Right renal cortex interstitium (tissue), 3 donors: ENCODE data around the gene IGFLR1. TPM values are rescaled to one million over a fixed set of nuclear protein-coding genes. Genes with fewer than 3 reads are reported as not detected.

Experiments
- DNase-seq, 3 donors: peaks; one replicate each; pipeline ENCODE4 v3.0.0-alpha.2; 2013; ENCODE audit warnings: low read depth in 3 of 3, low spot score in 2 of 3
- polyA plus RNA-seq, 3 donors: library from polyadenylated mRNA; unstranded; fragments of 120-200 nt; gene quantifications; one replicate each; pipeline ENCODE4 v1.2.1, GENCODE V29; 2013; ENCODE audit not compliant: insufficient read length in 3 of 3

Gene IGFLR1
- polyA plus RNA-seq, 3 donors: 1.8 to 2.7 (median 2.7) TPM

DNA sequence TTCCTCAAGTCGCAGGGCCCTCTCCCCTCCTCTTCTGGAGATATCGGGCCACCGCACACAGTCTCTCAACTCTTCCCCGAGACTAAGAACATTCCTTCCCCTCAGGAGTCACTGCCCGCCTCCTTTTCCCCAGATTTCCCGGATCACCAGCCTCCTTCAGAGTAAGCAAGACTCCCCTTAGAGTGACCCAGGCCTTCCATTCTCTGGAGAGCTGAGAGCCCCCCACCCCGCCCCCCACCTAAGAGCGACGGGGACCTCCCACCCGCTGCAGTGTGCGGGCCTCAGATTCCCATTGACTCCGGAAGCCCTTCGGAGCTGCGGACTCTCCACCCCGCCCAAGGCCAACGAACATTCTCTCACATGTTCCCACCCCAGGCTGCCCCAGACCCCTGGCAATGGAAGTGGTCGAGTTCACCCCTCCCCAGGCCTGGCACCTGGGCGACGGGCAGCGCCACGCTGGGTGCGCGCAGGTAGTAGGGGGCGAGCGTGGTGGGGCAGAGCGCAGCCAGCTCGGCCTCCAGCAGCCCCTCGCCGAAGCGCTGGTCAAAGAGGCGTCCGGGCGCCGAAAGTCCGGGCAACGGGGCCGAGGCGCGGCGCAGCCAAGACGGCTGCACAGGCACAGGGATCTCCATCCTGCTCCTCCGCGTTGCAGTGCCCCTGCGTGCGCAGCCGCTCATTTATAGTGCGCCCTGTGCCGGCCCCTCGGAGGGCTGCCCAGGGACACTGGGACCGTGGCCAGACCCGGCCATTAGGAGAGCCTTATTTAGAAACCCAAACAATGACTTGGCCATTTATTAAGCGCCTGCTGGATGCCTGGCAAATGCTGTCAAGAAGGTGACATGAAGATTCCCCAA, 14.4 kb upstream of the IGFLR1 start, which contains the start of gene HSPB6:
Gene HSPB6, minus strand, starts transcription at position 653 of the 854 bp plus-strand sequence. Its CDS starts 21 bp downstream, at position 632.
- DNase-seq: no peak

DNA sequence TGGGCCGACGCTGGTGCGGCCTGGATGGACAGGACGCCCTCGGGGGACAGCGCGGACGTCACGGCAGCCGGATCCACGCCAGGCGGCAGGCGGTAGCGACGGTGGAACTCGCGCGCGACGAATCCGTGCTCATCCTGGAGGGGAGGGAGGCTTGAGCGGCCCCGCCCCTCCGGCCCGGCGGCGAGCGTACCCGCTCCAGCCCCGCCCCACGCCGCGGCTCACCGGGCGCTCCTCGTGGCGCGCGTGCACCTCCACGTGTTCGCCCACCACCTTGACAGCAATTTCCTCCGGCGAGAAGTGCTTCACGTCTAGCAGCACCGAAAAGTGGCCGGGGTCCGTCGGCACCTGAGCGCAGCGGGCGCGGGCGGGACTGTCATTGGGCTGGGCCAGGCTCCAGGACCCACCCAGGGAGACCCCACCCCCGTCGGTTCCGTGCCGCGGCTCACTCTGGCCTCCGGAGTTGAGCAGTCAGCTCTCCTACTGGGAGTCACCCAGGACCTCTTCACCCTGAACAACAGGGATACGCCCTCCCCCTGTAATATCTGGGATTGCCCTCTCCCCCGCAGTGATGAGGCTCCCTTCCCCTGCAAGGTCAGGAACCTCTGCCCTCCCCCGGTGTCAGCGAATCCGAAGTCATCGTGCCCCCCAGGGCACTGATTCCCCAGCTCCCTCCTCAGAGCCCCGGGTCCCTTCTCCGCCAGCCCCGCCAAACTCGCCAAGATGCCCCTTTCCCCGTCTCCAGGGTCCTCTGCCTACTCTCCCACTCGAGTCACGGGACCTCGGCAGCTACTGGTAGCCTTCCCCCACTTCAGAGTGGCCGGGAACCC, 13.5 kb upstream of the IGFLR1 start:
- DNase-seq: no peak

DNA sequence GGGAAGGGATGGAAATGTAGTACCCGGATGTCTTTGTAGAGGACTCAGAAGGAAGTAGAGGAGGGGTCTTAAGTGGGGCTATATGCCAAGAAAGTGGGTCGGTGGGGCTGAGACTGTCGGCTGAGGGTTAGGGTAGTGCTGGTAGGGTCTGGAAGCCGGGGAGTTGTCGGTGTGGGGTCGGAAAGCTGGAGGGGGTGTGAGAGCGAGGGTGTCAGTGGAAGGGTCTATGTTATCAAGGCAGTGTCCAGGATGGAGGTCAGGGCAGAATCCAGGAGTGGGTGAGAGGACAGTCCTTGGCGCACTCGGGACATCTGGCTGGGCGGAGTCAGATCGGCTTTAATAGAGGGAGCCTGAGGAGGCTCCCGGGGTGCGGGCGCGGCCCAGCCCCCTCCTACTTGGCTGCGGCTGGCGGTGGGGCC, 12.9 kb upstream of the IGFLR1 start:
- DNase-seq: no peak

DNA sequence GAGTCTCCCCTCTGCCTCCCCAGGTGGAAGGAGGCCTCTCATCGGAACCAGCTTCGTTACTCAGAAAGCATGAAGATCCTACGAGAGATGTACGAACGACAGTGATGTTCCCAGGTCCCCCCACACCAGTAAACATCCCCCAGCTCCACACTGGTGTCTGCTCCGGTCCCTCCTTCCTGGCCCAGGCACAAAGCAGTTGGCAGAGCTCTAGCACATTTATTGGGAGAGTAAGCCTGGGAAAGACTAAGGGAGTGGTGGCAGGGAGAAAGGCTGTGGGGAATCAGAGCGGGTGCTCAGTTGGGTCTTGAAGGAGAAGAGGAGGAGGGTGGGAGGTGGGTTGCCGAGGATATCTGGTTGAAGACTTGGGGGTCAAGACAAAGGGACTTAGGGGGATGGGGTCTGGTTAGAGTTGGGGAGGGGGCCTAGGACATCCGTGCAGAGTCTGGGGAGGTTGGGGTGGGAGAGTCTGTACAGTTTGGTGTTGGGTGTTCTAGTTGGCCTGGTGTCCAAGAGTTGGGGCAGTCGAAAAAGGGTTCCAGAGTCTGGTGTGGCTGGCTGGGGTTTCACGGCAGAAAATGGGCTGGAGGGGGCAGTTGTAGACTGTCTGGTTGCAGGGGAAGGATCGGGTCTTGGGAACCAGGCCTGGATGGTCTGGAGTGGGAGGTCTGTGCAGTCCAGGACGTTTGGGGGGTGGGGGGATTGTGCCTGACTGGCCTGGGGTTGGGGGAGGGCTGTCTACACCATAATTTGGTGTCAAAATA, 12.3 kb upstream of the IGFLR1 start:
- DNase-seq: no peak

DNA sequence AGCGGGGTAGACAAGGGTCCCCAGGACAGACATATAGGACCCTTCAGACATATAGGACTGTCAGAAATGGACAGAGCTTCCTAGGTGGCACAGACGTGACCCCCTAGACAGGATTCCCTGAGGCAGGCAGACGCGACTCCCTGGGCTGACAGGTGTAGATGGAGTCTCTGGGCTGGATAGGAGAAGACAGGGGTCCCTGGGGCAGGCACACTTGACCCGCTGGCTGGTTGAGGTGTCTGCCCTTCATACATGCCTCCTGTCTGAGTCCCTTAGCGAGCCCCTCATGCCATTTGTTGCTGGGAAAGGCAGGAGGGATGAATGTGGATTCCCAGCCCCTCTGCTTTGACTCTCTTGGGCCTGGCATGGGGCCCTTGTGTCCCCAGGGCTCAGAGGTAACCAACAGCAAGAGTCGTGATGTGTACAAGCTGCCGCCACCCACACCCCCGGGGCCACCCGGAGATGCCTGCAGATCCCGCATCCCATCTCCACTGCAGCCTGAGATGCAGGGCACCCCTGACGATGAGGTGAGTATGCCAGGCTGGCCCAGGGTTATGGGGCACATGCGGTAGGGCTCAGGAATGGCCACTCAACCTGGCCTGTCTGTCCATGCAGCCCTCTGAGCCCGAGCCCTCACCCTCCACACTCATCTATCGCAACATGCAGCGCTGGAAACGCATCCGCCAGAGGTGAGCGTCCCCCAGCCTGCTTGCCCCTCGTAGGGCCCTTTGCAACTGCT, 11.6 kb upstream of the IGFLR1 start:
- DNase-seq: no peak

DNA sequence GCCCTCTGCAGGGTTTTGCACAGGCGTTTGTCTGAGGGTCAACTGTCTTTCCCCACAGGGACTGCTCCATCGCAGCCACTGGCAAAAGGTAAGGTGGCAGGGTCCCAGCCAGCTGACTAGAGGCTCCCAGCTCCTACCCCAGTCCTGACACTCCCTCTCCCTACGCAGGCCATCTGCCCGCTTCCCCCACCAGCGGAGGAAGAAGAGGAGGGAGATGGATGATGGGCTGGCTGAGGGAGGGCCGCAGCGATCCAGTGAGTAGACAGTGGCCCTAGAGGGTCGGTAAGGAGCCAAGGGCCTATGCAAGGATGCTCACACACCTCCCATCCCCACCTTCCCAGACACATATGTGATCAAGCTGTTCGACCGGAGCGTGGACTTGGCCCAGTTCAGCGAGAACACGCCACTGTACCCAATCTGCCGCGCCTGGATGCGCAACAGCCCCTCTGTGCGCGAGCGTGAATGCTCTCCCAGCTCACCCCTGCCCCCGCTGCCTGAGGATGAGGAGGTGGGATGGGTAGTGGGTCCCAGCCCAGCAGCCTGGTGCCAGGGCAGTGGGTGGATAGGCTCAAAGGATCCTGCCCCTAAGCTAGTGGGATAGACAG, 10.6 kb upstream of the IGFLR1 start:
- no peak for DNase-seq

DNA sequence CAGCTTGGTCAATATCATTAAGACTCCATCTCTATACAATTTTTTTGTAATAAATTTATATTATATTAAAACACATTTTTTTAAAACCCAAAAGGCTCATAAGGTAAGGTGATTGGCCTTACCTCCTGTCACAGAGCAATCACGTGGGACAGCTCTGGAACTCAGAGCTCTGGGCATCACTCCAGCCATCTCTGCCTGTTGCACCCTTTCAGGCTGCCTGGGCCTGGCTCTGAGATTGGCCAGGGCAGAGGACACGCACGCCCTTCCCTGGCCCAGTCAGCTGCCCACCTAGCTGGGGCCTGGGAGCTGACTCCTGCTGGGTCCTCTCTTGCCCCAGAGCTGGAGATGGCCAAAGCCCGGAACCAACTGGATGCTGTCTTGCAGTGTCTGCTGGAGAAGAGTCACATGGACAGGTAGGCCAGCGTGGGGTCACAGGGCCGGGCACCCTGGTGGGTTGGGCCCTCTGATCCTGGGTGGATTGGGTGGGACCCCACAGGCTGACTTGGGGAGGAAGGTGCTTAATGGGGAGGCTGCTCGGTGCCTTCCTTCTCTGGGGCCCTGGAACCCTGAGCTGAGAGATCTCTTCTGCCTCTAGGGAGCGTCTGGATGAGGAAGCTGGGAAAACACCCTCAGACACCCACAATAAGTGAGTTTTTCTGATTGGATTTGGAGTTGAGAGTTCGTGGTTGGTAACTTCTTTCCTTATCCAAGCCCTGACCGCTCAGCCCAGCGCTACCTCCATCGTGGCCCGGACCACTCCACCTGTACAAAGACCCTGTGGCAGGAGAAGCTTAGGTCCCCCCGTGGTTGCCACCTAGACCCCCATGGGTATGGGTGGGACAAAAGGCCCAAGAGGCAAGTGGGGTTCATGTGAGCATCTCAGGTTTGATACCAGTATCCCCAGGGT, 9.8 kb upstream of the IGFLR1 start:
- no peak for DNase-seq

DNA sequence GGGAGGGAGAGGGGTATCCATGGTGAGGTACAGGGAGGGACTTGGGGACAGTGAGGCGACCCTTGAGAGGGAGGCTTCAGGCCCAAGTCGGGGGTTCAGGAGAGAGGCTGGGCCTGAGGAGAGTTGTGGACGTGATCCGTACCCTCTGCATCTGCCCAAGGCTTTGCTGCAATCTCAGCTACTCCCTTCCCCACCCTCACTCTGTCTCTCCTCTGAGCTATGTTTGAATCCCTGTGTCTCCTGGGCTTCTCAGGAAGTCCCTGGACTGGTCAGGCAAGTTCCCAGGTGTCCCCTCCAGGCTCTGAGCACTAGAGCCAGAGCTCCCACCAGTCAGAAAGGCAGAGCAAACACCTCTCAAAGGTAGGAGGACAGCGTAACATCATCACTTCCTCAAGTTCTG, 7.9 kb upstream of the IGFLR1 start:
- DNase-seq: no peak

DNA sequence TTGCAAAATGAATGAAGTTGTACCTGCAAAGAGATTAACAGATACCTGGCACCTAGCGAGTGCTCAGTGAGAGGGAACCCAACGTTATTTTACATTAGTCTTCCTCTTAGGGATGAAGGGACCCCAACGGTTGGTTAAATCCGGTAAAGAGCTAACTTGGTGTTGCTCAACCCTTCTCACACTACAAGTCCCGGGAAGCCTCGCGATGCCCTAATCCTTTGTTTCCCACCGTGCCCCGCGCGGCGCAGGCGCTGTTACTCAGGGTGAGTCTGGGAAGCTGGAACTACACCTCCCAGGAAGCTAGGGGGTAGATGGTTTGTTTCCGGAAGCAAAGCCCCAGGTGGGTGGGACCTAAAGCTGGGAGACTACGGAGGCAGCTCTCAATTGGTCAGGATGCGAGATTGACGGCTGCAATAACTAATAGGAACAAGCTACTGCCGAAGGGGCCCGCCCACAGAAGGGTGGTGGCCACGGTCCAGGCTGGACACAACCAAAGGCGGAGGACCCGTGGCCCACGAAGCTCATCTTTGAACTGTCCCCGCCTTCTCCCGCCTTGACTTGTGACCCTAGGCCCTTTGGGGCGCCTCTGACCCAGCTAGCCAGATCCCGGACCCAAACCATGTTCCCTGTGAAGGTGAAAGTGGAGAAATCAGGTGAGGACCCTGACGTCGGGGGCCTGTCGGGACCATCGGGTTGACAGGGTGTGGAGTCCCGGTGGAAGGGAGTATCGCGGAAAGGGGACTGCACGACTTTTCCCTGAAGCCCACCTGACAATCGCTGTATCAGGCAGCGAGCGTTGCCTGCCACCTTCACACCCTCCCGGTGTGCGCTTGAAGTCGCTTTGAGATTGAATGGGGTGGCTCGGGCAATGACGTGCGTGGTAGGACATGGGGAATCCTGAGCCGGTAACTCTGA, 6.1 kb upstream of the IGFLR1 start, which contains the start of gene LIN37:
Gene LIN37, plus strand, starts transcription at position 471 of the 915 bp plus-strand sequence. Its CDS starts 149 bp downstream, at position 620.
- peak; percentile 98 to 99 (median 99) for DNase-seq

DNA sequence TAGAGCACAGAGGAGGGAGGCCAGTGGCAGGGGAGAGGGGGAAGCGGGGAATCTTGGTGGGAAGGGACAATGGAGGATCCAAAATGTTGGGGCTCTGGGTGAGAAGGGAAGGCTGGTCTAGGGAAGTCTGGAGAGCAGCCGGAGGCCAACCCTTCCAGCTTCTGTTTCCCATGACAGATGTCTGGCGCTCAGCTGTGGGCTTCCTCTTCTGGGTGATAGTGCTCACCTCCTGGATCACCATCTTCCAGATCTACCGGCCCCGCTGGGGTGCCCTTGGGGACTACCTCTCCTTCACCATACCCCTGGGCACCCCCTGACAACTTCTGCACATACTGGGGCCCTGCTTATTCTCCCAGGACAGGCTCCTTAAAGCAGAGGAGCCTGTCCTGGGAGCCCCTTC, 4.3 kb upstream of the IGFLR1 start:
- no peak for DNase-seq

DNA sequence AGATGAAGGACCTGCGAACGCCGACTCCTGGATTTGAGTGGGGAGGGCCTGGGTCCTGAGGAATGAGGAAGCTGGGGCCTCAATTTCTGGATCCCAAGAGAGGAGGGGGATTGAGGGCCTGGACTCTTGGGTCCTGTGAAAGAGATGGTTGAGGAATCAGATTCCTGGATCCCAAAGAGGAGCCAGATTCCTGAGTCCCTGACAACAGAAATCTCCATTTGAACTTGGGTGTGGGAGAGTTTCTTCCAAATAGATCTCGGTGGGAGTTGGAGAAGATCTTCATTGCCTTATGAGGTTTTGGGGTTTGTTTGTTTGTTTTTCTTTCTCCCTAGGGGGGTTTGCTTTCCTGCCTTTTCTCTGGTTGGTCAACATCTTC, 3.8 kb upstream of the IGFLR1 start:
- no peak for DNase-seq

DNA sequence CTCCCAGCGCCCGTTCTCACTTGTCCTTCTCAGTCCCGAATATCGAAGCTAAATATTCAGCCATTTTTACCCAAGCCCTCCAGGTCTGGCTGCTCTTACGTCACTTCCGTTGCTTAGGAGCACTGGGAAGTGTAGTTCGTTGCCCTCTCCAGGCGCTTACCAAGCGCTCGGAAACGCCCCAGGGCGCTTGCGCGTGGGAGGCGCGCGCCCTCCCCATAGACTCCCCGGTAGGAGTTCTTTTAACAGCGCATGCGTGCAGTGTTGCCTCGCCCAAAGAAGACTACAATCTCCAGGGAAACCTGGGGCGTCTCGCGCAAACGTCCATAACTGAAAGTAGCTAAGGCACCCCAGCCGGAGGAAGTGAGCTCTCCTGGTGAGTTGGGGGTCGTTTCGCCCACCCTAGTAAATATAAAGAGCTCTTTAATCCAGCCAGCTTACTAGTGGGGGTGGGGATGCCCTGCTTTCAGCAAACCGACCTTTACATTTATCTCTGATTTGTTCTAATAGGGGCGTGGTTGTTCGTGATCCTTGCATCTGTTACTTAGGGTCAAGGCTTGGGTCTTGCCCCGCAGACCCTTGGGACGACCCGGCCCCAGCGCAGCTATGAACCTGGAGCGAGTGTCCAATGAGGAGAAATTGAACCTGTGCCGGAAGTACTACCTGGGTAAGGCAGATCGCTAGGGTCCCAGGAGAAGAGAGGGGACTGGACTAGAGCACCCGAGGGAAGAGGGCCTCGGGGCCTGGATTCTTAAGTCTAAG, 3.3 kb upstream of the IGFLR1 start, which contains the start of the genes PSENEN and U2AF1L4:
Gene PSENEN, plus strand, starts transcription at position 324 of the 759 bp plus-strand sequence. Its CDS starts 280 bp downstream, at position 604.
Gene U2AF1L4, minus strand, starts transcription at position 91 of the 759 bp plus-strand sequence. Its CDS starts 27 bp downstream, at position 64.
- DNase-seq: peak; percentile 98 to 99 (median 99)

DNA sequence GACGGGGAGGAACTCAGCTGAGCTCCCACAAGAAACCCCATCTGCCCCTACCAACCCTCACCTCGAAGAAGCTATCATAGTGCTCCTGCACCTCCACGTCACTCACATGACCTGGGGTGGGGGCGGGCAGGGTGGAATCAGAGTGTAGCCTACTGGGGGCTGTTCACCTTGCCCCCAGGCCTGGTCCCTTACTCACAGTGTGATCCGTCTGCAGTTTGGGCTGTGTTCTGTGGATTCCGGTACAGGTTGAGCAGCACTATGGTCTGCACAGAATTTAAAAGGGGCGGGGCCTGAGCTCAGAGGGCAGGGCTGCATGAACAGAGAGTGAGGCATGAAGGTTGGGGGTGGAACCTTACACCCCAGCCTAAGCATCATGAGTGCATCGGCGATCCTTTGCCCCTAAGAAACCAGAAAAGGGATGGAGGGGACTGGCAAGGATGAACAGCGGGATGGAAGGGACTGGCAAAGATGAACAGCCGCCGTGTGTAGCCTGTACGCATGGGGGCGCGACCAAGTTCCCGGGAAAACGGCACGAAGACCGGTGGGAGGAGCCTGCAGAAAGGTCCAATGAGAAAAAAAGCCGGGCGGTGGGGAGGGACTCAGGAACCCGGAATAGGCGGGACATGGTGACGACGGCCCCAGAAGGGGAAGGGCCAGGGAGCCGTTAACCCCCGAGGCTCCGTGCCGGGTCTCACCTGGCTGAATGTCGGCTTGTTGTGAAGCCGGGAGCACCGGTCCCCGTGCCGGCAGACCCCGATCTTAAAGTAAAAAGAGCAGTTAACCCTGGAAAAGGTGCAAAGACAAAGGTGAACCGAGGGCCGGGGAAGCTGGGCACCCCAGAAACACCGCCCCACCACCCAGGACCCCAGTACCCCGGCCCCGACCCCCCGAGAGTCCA, 2.4 kb upstream of the IGFLR1 start:
- DNase-seq: peak; percentile 88 to 95 (median 88)

DNA sequence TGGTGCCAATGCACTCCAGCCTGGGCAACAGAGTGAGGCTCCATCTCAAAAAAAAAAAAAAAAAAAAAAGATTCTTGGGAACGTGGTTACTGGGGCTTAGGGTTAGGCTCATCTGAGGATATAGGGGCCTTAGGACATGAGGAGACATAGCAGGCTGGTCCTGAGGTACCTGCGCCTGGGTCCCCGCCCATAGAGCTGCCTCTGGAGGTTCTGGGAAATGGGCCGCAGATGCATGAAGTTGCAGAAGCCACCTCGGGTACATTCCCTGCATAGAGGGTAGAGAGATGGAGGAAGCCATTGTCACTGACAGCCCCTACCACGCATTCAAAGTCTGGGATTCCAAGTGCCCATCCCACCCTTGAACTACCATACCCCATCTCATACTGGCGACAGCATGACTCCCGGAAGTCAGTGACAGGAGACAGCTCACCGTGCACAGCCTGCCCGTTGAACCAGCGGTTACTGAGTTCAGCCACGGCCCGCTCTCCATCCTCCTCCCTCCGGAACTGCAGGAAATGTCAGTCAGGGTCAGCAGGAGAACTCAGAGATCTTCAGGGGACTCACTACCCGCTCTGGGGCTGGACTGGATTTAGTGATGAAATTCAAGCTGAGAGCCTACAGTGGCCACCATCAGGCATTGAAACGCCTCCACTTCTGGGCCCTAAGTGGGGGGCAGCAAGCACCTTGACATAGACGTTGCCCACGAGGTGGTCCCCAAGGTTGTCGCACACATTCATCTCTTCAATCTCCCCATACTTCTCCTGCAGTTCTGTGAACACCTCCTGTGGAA, 1.6 kb upstream of the IGFLR1 start:
- DNase-seq: no peak

DNA sequence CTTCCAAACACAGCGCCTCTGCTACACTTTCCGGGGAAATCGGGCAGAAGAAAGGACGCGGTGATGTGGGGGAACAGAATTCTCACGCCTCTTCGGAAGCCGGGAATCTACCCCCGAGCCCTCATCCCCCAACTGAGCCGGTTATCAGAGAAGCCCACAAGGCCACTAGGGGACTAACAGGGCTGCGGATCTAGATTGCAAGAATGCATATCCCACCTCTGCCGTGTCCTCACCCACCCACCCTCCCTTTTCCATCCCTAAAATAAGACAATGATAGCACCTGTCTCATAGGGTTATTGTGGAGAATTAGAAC, 1.1 kb downstream of the IGFLR1 start:
- no peak for DNase-seq
